ENCODE measurements around the gene PTMS.
A peak's percentile ranks its signal among the peaks of the same experiment; 100 is the strongest.
"Not testable (repeated sequence)": the region's sequence is repeated elsewhere in the genome, so short reads cannot be mapped to it uniquely, and the experiment has no call there.

Gene PTMS, protein sequence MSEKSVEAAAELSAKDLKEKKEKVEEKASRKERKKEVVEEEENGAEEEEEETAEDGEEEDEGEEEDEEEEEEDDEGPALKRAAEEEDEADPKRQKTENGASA

DNA sequence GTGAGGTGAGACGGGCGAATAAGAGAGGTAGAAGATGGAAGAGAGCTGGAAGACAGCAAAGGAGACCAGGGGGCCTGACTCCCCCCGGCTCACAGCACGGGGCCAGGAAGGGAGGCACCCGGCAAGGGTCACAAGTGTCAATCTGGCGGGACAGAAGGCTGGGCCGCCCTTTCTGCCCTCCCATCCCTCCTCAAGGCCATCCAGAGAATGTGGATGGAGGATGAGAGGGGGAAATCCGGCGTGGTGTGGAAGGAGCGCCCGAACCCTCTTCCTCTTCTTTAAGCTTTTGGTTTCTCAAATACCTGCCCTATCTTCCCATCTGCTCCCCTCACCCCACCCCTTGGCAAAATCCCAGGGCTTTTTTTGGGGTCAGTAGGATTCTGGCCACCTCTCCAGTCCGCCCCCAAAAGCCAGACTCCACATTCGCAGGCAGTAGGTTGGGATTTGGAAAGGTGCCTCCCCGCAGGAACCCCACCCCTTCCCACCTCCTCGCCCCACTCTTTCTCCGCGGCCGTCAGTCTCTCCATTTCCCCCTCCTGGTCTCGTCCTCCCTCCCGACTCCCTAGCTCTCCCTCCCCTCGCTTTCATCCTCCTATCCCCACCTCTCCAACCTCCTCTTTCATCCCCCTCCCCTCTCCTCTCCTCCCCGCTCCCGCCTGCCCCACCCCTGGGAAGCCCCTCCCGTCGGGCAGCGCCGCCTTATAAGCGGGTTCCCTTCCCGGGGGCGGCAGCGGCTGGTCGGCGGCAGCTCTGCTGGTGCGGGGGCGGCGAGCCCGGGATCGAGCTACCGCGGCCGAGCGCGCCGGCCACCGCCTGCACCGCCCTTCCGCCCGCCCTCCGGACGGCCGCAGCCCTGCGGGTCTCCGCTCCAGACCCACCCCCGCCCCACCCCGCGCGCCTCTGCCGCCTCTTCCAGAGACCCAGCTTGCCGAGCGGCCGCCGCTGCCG lies at the start of gene PTMS:
Gene PTMS, plus strand, starts transcription at position 730 of the 948 bp plus-strand sequence. CDS start 343 bp downstream, outside the sequence.
- peak; percentile 63 for DNase-seq

- no peak for DNase-seq
These were observed 49.2 kb upstream of the PTMS start for GRCh38 chr12:6716874-6717437.

DNA sequence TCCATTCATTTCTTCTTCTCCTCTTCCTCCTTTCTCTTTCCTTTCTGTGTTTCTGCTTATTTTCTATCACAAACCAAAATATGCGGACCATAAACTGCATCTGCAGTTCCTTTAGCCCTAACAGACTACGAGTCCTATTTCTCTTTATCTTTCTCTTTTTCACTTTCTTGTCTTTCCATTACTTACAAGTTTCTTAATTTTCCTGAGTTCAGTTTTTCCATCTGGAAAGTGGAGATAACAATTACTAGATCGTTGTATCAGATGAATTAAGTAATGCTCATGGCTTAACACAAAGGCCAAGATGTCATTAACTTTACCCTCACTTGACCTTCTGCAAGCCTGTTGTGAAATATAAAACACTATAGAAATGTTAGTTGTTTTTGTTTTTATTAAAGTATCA lies 43.3 kb upstream of the PTMS start:
- DNase-seq = peak; percentile 38

DNA sequence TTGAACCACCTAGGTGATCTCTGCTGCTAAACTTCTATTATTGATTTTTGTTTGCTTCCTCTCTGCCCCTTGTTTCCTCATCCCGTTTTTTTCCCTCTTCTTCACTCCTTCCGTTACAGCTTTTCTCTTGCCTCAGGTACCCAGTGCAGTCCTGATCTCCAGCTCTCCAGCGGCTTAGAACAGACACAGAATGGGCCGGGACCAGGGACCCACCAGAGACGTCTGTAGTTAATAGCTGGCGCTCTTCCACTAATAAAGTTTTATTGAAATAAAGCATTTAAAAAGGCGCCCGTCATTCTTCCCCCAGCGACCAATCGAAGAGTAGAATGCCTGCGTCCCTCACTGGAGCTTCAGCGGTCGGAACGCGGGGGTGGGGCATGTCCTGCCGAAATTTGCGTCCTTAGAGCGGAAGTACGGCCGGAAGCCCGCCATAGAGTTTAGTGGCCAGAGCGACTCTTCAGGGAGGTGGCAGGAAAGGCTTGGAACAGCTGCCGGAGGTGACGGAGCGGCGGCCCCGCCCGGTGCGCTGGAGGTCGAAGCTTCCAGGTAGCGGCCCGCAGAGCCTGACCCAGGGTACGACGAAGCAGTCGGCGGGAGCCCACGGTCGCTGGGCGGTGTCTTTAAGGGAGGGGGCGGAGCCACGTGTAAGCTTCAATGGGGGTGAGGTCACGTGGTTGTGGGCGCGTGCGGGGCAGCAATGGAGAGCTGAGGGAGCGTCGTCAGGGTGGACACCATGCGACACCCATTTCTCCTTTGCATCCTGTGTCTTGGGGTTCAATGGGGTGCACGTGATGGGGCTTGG lies 42.4 kb upstream of the PTMS start, which contains the start of gene COPS7A:
Gene COPS7A, plus strand, starts transcription at position 440 of the 802 bp plus-strand sequence. CDS start 611 bp downstream, outside the sequence.
- peak; percentile 100 for DNase-seq

- DNase-seq = peak; percentile 68
These were observed 41.8 kb upstream of the PTMS start for GRCh38 chr12:6724409-6724797.

DNA sequence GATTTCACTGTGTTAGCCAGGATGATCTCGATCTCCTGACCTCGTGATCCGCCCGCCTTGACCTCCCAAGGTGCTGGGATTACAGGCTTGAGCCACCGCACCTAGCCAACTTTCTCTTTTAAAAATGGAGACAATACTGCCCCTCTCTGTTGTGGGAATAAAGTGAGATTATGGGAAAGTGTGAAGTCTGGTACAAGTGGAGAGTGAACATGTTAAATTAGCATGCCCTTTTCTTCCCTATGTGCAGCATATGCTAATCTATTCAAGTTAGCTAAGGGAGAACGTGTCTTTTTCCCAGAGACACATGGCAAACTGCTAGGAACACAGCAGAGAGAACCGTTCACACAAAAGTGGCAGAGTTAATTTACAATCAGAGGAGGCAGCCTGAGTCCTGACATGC lies 40.8 kb upstream of the PTMS start:
- DNase-seq = no peak

GRCh38 chr12:6729186-6729585 lies 37.0 kb upstream of the PTMS start:
- DNase-seq = no peak

- no peak for DNase-seq
These were observed 36.0 kb upstream of the PTMS start for GRCh38 chr12:6730169-6730568.

DNA sequence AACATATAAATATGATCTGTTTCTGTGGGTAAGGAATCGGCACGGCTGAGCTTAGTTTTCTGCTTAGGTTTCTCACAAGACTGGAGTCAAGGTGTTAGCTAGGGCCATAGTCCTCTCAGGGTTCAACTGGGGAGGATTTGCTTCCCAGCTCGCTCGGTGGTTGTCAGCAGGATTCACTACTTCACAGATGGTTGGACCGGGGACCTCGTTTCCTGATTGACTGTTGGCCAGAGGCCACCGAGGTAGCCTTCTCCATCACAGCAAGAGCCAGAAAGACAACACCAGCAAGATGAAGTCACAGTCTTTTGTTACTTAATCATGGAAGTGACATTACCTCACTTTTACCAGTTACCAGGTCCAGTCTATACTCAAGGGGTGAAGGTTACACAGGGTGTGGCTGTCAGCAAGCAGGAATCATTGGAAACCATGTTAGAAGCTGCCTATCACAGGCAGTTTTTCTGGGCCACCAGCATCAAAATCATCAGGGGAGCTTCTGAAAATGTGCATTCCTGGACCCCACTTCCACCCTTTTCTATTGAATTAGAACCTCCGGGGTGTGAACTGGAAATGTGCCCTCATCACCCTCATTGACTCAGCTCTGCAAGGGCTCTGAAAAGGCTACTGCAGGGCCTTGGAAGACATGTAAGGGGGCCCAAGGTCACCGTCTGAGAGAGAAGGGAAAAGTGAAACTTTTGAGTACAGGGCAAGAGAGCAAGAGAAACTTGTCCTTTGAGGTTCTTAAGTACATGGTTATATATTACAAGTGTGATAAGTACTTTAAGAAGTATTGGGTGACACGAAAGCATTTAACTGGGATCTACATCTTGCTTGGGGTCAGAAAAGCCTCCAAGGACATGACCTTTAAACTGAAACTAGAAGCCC lies 31.4 kb upstream of the PTMS start:
- no peak for DNase-seq

DNA sequence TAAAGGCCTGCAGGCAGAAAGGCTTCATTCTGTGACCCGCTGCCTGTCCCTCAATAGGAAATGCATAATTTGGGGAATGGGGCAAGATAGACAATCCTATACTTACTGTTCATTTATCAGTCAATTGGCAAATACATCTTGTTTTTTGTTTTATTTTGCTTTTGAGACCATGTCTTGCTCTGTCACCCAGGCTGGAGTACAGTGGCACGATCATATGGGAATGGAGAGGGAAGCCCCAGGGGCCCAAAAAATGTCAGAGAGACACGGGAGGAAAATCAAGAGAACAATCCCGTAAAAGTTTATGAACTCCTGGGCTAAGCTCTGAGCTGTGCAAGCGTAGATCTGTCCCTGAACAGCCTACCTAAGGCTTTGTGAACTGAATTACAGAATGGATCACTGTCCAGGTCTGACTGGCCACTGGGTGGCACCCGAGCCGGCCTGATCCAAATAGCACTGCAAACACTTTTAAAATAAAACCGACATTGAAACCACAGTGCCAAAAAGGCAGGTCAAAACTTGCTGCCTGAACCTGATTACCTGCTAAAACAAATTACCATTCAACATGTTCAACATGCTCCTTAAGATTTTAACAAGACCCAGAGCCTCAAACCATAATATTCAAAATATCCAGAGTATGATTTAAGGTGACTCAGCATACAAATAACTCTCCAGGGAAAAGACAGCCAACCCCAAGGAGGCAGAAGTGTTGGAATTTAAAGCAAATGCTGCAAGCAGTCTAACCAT lies 30.5 kb upstream of the PTMS start:
- DNase-seq = peak; percentile 80

- no peak for DNase-seq
These were observed 29.4 kb upstream of the PTMS start for GRCh38 chr12:6736754-6737153.

GRCh38 chr12:6742080-6742479 lies 24.1 kb upstream of the PTMS start:
- not testable (repeated sequence) for DNase-seq

- DNase-seq = no peak
These were observed 23.3 kb upstream of the PTMS start for GRCh38 chr12:6742834-6743233.

- not testable (repeated sequence) for DNase-seq
These were observed 22.9 kb upstream of the PTMS start for GRCh38 chr12:6743300-6743699.

DNA sequence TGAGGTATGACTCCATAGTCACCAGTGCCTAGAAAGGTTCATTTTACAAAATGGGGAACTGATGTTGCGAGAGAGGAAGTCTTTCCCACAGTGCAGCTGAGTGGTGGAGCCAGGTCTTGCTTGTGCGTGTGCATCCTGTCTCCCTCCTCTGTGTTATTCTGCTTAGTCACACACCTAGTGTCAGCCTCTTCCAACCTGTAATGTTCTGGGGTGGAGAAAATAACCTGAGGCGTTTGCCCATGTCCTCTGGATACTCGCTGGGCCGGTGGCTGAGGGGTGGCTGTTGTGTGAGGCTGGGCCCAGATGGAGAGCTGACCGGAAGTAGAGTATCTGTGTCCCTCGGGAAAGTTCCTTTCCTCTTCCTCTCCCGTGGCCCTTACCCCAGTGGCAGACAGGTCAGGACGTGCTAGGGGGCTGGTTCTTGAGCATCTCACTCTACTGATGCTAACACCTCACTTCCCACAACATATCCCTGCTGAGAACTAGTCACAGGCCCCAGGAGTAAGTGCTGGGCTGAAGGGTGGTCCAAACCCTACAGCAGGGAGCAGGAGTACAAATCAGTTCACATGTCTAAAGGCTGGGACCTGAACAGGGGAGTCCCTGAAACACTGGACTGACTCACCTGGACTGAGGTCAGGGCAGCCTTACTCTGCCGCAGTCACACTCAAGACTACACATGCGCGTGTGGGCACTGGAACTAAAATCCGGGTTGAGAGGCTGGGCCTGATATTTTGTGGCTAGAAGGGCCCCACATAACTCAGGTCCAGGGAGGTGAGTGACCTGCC lies 20.2 kb upstream of the PTMS start:
- peak; percentile 85 for DNase-seq

DNA sequence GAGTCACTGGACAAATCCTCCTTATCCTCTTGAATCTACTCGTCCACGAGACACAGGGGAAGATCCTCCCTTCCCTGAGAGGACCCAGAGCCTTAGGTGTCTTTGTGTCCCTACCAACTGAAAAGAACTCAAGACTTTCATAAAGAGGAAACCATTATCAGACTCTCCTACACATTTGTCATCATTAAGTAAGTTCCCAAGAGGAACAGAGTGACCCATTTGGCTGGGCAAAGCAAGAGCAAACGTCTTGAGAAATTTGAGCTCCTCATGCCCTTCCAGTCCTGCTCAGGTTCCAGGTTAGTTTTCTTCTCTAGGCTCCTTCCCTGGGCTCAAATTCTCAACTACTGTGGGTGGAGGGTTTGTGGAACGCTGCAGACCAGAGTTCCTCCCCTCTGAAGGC lies 18.9 kb upstream of the PTMS start:
- no peak for DNase-seq

DNA sequence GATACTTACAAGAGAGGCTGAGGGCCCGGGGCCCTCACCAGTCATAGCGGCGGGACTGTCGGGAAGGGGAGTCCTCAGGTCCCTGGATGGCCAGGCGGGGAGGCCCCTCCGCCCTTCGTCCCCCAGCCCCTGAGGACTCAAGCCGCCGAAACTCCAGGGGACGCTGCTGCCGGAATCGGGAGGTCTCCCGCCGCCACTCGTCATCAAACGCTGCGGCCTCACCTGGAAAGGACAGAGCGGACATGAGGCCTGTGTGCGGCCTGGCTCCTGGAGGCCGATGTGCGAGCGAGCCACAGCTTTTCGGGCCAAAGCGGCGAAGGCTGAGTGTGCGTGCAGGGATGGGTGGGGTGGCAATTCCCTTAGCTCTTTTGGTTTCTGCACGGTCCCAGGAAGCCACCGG lies 17.4 kb upstream of the PTMS start:
- no peak for DNase-seq

DNA sequence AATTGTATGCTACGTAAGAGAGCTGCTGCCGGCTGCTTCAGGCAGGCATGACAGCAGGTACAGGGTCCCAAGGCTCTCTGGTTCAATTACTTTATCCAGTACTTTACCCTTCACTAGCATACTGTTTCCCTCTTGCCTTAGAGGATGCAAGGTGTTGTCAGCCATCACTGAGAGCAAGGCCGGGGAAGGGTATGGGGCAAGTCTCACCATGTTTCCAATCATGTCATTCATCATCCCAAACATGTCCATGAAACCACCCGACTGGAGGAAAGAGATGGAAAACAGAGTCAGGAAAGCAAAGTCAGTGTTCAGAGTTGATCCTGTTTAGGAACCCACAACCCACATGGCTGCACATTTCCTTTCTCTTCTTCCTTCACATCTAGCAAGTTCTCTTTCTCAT lies 15.7 kb upstream of the PTMS start:
- no peak for DNase-seq

GRCh38 chr12:6751767-6752166 lies 14.4 kb upstream of the PTMS start:
- DNase-seq = no peak

GRCh38 chr12:6752167-6752920 lies 13.8 kb upstream of the PTMS start:
- peak; percentile 68 for DNase-seq
